ENCODE data around the gene PKD1.

DNA sequence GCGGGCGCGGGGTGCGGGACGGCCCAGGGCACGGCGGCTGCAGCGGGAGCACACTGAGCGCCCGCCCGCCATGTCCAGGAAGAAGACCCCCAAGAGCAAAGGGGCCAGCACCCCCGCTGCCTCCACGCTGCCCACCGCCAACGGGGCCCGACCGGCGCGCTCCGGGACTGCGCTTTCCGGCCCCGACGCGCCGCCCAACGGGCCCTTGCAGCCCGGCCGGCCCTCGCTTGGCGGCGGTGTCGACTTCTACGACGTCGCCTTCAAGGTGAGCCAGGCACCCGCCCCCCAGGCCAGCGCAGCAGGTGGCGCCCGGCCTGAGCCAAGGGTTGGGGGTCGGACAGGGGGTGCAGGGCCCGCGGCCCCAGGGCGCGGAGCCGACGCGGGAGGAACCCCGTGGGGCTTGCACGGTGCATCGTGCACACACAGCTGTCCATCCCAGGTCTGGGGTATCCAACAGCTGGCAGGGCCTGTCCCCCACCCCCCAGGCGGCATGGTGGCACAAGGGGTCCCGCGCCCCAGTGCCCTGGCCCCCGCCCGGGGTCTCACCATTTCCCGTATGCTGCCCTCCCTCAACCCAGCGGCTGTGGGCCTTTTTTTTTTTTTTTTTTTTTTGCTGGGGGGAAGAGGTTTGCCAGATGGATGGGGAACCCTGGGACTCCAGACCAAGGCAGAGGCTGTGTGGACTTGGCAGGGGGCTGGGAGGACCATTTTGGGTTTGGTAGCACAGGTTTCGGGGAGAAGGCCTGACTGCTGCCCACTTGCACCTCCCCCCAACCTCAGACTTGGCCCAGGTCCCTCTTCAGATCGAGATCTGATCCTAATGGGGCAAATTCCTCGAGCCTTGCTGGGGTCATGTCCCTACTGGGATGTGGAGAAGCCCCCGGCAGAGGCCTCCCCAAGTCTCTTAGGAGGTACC lies 13.3 kb upstream of the PKD1 start:
- TF ChIP-seq, protein P1, sequence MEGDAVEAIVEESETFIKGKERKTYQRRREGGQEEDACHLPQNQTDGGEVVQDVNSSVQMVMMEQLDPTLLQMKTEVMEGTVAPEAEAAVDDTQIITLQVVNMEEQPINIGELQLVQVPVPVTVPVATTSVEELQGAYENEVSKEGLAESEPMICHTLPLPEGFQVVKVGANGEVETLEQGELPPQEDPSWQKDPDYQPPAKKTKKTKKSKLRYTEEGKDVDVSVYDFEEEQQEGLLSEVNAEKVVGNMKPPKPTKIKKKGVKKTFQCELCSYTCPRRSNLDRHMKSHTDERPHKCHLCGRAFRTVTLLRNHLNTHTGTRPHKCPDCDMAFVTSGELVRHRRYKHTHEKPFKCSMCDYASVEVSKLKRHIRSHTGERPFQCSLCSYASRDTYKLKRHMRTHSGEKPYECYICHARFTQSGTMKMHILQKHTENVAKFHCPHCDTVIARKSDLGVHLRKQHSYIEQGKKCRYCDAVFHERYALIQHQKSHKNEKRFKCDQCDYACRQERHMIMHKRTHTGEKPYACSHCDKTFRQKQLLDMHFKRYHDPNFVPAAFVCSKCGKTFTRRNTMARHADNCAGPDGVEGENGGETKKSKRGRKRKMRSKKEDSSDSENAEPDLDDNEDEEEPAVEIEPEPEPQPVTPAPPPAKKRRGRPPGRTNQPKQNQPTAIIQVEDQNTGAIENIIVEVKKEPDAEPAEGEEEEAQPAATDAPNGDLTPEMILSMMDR (IDR thresholded peaks at IDR 0.05; ENCODE audit: poor library complexity) = no peak
- no peak for TF ChIP-seq EZH2 (IDR thresholded peaks at IDR 0.05; ENCODE audit: borderline replicate concordance)
